H54 (cell line): Measurements from ENCODE around the gene HOXD12.

Source experiments
- DNase-seq: peaks from one replicate; pipeline ENCODE4 v3.0.0; 2011; ENCODE audit warnings: low spot score, mixed read lengths; ENCODE audit not compliant: insufficient read length
- FAIRE-seq: peaks from 3 replicates; lab custom pipeline; 2011; peaks lifted over from hg19 to GRCh38; lab: Jason Lieb, UNC
- POLR2A ChIP-seq: IDR thresholded peaks from 2 replicates; pipeline ENCODE4 v1.6.1; 2011; ENCODE audit warnings: low read depth, mild to moderate bottlenecking, low read length

HOXD12 gene

GRCh38 chr2:176099728-176100546, at the start of gene HOXD12:
HOXD12 (plus strand) TSS chr2:176099795; CDS start chr2:176099802, 7 bp downstream.
- TF ChIP-seq POLR2A, result no peak
- DNase-seq (no peak), FAIRE-seq (no peak)

GRCh38 chr2:176056406-176056805, 43.2 kb upstream of the HOXD12 start:
- FAIRE-seq (no peak), DNase-seq (no peak)
- TF ChIP-seq POLR2A, result no peak

GRCh38 chr2:176063958-176064357, 35.6 kb upstream of the HOXD12 start:
- DNase-seq, result no peak
- TF ChIP-seq POLR2A, result no peak
- FAIRE-seq, result no peak

GRCh38 chr2:176066645-176067588, 32.7 kb upstream of the HOXD12 start:
- no peak for TF ChIP-seq POLR2A
- no peak for DNase-seq
- FAIRE-seq, result no peak

- no peak for TF ChIP-seq POLR2A
- FAIRE-seq (no peak), DNase-seq (no peak)
Measured at GRCh38 chr2:176067589-176068418, 31.8 kb upstream of the HOXD12 start.

GRCh38 chr2:176068419-176068832, 31.2 kb upstream of the HOXD12 start:
- FAIRE-seq, result no peak
- no peak for DNase-seq

GRCh38 chr2:176071330-176072291, 28.0 kb upstream of the HOXD12 start:
- TF ChIP-seq POLR2A, result no peak
- FAIRE-seq (no peak), DNase-seq (no peak)

More at GRCh38 chr2:176068419-176068832, 31.2 kb upstream of the HOXD12 start:
- TF ChIP-seq POLR2A, result no peak

GRCh38 chr2:176072292-176072669, 27.3 kb upstream of the HOXD12 start:
- no peak for DNase-seq
- no peak for TF ChIP-seq POLR2A
- no peak for FAIRE-seq

GRCh38 chr2:176072951-176073904, 26.4 kb upstream of the HOXD12 start:
- no peak for FAIRE-seq
- no peak for DNase-seq

GRCh38 chr2:176074919-176075425, 24.6 kb upstream of the HOXD12 start:
- no peak for FAIRE-seq
- no peak for TF ChIP-seq POLR2A
- no peak for DNase-seq

More at GRCh38 chr2:176072951-176073904, 26.4 kb upstream of the HOXD12 start:
- TF ChIP-seq POLR2A, result no peak

- no peak for TF ChIP-seq POLR2A
- DNase-seq (no peak), FAIRE-seq (no peak)
Measured at GRCh38 chr2:176075481-176075880, 24.1 kb upstream of the HOXD12 start.
